Hematopoietic multipotent progenitor cell (in vitro differentiated cells): Measurements from ENCODE around the gene PPM1H. TPM values are rescaled to one million over a fixed set of nuclear protein-coding genes. Genes with fewer than 3 reads are reported as not detected.

Source experiments
- DNase-seq, 3 donors: peaks; one replicate each; pipeline ENCODE4 v3.0.0-alpha.2; 2011 to 2015; ENCODE audit warnings: low read depth in 2 of 3, low spot score in 2 of 3
- total RNA-seq: library from RNA; depleted of rRNA; stranded (reverse); fragments of >200 nt; gene quantifications from one replicate; pipeline ENCODE4 v1.2.3, GENCODE V29; 2012

The PPM1H gene
- total RNA-seq, 1 donor = 15.1 TPM

DNA sequence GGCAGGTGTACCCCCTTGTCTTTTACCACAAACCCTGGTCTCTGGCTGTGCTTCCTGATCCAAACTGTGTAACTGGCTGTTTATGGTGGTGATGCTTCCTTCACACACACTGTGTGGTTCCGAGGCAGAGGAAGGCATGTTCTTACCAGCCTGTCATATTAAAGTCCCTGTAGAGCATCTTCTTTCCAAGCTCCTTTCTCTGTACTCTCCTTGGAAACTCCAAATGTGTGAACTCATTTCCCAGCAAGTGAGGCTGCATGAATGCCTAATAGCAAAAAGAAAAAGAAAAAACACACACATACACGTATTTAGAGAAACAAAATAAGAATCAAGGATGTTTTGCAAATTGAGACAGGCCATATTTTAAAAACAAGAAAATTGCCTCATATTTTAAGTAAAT lies 214.9 kb downstream of the PPM1H start:
- no peak for DNase-seq

GRCh38 chr12:62718762-62719426 lies 216.1 kb downstream of the PPM1H start:
- DNase-seq = no peak

GRCh38 chr12:62717643-62718042 lies 217.3 kb downstream of the PPM1H start:
- DNase-seq = no peak

DNA sequence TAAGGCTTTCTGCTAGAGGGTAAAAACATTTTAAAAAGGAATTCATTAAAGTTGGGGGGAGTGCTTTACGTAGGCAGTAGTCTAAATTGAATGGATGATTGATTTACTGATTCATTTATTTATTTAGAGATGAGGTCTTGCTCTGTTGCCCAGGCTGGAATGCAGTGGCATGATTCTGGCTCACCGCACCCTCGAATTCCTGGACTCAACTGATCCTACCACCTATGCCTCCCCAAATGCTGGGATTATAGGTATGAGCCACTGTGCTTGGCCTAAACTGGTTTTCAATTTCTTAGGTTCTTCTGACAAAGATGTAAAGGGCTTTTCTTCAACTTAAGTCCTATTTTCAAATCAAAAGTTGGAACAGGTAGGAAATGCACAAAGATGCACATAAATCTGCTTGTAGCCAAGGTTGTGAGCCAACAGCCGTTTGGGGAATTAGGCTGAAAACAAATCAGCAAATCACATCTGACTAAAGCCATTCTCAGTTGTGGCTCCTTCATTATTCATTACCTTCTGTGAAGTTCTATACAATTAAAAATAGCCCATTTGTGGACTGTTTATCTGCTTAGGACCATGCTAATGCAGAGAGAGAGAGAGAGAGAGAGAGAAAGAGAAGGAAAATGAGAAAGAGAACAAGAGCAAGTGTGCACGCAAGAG lies 218.0 kb downstream of the PPM1H start:
- DNase-seq = no peak

DNA sequence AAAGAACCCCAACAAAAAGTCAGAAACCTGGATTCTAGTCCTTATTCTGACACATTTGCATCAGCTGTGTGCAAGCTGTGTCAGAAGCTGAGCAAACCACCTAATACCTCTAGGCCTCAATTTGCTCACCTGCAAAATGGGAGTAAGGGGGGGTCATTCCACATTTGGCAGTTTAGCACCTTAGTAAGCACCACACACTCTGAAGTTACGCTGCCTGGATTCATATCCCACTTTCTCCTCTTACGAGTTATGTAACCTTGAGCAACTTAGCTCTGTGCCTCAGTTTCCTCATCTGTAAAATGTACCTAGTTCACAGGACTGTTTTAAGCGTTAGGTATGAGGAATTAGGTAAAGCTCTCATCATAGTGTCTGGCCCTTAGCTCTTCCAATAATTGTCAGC lies 218.9 kb downstream of the PPM1H start:
- no peak for DNase-seq

GRCh38 chr12:62714774-62715721 lies 219.9 kb downstream of the PPM1H start:
- no peak for DNase-seq

DNA sequence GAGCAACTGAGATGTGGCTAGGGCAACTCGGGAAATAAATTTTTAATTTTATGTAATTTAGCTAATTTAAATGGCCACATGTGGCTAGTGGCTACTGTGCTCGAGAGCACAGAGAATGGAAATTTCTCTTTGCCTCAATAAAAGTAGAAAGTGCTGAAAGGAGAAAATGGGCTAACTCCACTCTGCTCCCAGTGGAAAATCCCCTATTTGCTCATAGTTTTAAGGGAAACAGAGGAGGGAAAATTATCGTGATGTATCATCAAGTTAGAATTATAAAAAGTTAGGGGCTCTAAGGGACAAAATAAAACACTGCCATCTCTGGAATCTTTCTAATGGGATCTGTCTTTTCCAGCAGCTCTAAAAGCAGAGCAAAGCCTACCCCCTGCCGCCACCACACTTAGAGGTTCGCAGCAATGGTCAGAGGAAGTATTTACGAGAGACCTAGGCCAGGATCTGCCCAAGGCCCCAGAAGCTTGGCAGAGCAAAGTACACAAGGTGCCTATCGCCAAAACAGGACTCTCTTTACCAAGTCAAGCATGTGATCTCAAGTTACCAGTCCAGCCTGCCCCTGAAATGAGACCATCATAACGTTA lies 220.7 kb downstream of the PPM1H start:
- no peak for DNase-seq

DNA sequence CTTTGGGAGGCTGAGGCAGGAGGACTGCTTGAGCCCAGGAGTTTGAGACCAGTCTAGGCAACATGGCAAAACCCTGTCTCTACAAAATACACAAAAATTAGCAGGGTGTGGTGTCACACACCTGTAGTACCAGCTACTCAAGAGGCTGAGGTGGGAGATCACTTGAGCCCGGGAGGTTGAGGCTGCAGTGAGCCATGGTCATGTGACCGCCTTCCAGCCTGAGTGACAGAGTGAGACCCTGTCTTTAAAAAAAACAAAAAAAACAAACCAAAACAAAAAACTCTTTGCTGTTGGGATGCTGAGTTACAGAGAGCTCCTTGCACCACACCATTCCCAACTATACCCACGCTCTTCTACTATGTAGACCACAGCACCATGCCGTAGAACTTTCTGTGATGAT lies 221.2 kb downstream of the PPM1H start:
- DNase-seq = no peak

DNA sequence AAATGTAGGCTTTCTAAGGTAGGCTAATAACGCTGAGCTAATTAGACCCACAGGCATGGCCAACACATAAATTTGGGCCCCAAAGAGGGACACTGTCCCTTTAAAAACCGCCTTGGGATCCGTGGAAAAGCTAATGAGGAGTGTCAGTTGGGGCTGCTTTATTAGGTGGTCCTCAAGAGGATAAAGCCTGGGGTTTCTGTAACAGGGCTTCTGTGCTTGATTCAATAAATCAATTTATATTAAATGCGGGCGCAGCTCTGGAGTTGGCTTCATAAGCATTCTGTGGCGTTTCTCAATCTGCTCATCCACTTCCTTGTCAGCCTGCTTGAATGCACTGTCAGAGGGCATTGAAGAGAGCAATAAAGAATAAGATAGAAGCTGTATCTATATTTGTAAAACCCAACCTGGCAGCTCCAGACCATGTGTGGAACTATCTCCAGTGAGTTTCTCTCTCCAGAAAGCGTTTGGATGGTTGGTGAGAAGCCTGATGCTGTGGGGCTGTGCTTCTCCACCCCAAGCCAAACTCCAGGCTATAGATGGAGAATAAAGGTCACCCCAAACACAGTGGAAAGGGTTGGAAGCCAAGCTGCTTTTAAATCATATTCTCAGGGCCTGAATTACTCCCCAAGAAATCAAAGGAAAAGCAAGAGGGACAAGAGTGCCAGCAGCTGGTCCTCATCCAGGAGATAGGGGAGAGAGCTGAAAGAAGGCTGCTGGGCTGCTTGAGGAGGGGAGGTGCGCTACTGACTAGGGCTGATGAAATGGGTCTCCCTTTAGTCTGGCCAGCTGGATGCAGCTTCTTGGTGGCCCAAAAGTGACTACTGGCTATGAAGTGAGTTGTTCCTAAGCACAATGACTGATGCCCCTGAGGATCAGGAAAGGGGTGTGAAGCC lies 222.0 kb downstream of the PPM1H start:
- no peak for DNase-seq

GRCh38 chr12:62711631-62712241 lies 223.2 kb downstream of the PPM1H start:
- no peak for DNase-seq

GRCh38 chr12:62709311-62709710 lies 225.6 kb downstream of the PPM1H start:
- DNase-seq = no peak

DNA sequence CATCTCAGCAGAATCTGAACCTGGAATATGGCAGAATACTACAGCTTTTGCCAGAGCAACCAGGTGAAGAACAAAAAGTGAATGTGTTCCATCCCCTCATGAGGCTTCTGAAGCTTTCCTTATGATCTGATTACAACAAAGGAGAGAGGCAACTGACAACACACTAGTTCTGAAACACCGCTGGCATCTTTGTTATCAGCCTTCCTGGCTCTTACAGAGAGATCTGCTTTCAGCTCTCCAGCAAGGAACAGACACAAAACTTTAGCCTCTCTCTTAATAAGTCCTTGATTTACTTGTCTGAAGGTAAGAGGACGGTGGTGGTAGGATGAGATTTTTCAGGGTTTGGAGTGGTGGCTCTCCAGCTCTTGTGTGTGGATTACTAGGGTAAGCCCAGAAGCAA lies 227.0 kb downstream of the PPM1H start:
- no peak for DNase-seq

DNA sequence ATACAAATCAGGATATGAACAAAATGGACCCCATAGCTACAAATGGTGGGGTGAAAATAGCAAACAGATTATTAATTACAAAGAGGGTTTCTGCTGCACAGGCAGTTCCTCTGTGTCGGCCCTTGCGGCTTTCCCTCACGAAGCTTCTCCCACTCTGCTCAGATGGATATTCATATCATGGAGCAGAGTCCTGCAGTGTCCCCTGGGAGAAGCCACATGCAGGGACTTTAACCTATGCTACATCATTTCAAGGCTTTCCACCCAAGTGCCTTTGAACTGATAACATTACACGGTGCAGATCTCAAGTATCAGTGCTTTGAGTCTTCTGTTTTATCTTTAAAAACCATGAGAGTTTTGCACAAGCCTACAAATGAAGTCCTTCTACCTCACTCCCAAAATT lies 229.1 kb downstream of the PPM1H start:
- no peak for DNase-seq

DNA sequence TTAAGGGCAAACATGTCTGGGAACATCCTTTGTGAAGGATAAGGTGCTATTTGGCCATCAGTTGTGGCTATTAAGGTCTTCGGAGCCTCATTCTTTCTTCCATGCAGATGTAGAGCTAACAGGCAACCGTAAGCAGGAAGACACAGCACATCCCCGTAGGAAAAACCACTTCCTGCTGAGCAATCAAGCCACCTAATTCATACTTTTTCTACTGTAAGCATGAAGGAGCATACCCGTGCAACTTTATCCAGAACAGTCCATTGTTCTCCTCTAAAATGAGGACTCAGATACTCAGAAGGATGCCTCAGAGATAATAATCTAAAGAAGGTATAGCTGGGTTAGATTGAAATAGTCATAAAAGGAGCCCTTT lies 232.0 kb downstream of the PPM1H start:
- no peak for DNase-seq

GRCh38 chr12:62701492-62701891 lies 233.5 kb downstream of the PPM1H start:
- no peak for DNase-seq

- no peak for DNase-seq
Measured at GRCh38 chr12:62700091-62700880, 234.7 kb downstream of the PPM1H start.

GRCh38 chr12:62698701-62699101 lies 236.2 kb downstream of the PPM1H start:
- no peak for DNase-seq

- DNase-seq = no peak
Measured at GRCh38 chr12:62697893-62698292, 237.1 kb downstream of the PPM1H start.

DNA sequence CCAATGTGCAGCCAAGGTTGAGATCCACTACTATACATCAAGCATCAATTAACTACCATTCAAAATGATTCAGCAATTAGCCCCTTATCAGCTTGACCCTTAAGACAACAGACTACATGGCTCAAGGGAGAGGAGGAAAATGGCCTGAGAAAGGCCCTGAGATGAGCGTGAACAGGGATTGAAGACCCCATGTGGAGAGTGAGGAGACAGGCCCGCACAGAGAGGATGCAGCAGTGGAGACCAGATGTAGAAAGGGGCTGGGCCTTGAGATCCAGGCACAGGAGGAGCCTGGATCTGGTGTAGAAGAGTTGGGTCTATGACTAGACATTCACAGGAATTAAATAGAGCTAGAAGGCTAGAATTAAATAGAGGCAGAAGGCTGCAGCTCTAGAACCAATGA lies 239.3 kb downstream of the PPM1H start:
- DNase-seq = no peak
